A549 (cell line): ENCODE data around the gene ELP2. TPM values are rescaled to one million over a fixed set of nuclear protein-coding genes. Genes with fewer than 3 reads are reported as not detected.

ENCODE experiments used
- ATAC-seq, 2 experiments: fragments of 200-7000 bp in 1 of 2; fragments of >200 bp in 1 of 2; cut with Nextera tagmentation in 1 of 2; cut with Tn5 transposase in 1 of 2; 3 replicates each; pipeline versions ENCODE4 v1.8.0 to v1.9.1; 2018 to 2020; ENCODE audit warnings: mild to moderate bottlenecking in 1 of 2, moderate library complexity in 1 of 2
- CTCF ChIA-PET: fragments of 300-600 bp; sonication (Branson Sonifier 250); formaldehyde crosslinking; extraction: SDS; loops from one replicate; lab custom pipeline; 2021; ENCODE audit warnings: antibody characterized with exemption, inconsistent platforms; lab: Yijun Ruan, JAX
- POLR2A ChIA-PET: fragments of 350-600 bp; formaldehyde crosslinking; extraction: SDS; loops from one replicate; lab custom pipeline; 2021; ENCODE audit warnings: antibody characterized with exemption, inconsistent platforms; lab: Yijun Ruan, JAX
- DNase-seq, 2 experiments: peaks; one replicate each; pipeline versions ENCODE4 v3.0.0 to v3.0.0-alpha.2; 2011 to 2016; ENCODE audit warnings: low read depth in 1 of 2, low spot score in 1 of 2
- FAIRE-seq: peaks from 2 replicates; lab custom pipeline; 2011; peaks lifted over from hg19 to GRCh38; lab: Jason Lieb, UNC
- H3K27ac ChIP-seq, 2 experiments: fragments of >200 bp; sonication (Bioruptor Twin); formaldehyde crosslinking; 3 replicates each; pipeline ENCODE4 v1.5.1; 2016 to 2017
- H3K4me1 ChIP-seq: fragments of >200 bp; sonication (Bioruptor Twin); formaldehyde crosslinking; 3 replicates; pipeline ENCODE4 v1.6.1; 2016
- H3K4me2 ChIP-seq: fragments of >200 bp; sonication (Bioruptor Twin); formaldehyde crosslinking; 3 replicates; pipeline ENCODE4 v1.6.1; 2016
- H3K4me3 ChIP-seq: fragments of >200 bp; sonication (Bioruptor Twin); formaldehyde crosslinking; 3 replicates; pipeline ENCODE4 v1.5.1; 2016
- H3K9me3 ChIP-seq: fragments of >200 bp; sonication (Bioruptor Twin); formaldehyde crosslinking; 3 replicates; pipeline ENCODE4 v1.6.1; 2016
- BHLHE40 ChIP-seq: IDR thresholded peaks from 2 replicates; pipeline ENCODE4 v1.6.1; 2012; ENCODE audit warnings: low read depth, low read length, inconsistent platforms
- CBX2 ChIP-seq: fragments of 200-600 bp; sonication (generic); IDR thresholded peaks from 2 replicates; pipeline ENCODE4 v1.6.1; 2016; ENCODE audit warnings: low read depth, mild to moderate bottlenecking, borderline replicate concordance
- EHMT2 ChIP-seq: fragments of 200-600 bp; sonication (generic); IDR thresholded peaks from 2 replicates; pipeline ENCODE4 v1.6.1; 2016; ENCODE audit warnings: antibody characterized with exemption, low read depth, mild to moderate bottlenecking, moderate library complexity
- ELK1 ChIP-seq: fragments of 150-350 bp; IDR thresholded peaks from 2 replicates; pipeline ENCODE4 v1.6.1; 2014; ENCODE audit warnings: low read depth, mild to moderate bottlenecking, low read length
- EP300 ChIP-seq, 2 experiments: fragments of >200 bp; sonication (Bioruptor Twin); formaldehyde crosslinking; IDR thresholded peaks; 2 replicates in 1 of 2; 3 replicates in 1 of 2; pipeline ENCODE4 v1.6.1; 2016 to 2017
- ESRRA ChIP-seq: fragments of 150-350 bp; IDR thresholded peaks from 2 replicates; pipeline ENCODE4 v1.6.1; 2014; ENCODE audit warnings: mild to moderate bottlenecking, low read length, borderline replicate concordance
- FOSL2 ChIP-seq, 2 experiments: fragments of 450-650 bp in 1 of 2; fragments of >200 bp in 1 of 2; sonication (Bioruptor Twin) in 1 of 2; formaldehyde crosslinking; IDR thresholded peaks; 2 replicates each; pipeline versions ENCODE4 v1.5.0 to v1.6.1; 2016 to 2020; ENCODE audit warnings: mild to moderate bottlenecking in 1 of 2, moderate library complexity in 1 of 2
- GATA3 ChIP-seq: IDR thresholded peaks from 2 replicates; pipeline ENCODE4 v1.6.1; 2012; ENCODE audit warnings: borderline replicate concordance
- HDAC2 ChIP-seq: fragments of 200-600 bp; sonication (generic); IDR thresholded peaks from 2 replicates; pipeline ENCODE4 v1.6.1; 2016
- HMGXB4 ChIP-seq: fragments of 250-450 bp; sonication (Bioruptor Pico); IDR thresholded peaks from 2 replicates; pipeline ENCODE4 v1.5.0; 2021; ENCODE audit warnings: mild to moderate bottlenecking, moderate library complexity, borderline replicate concordance
- HOXB13 ChIP-seq: fragments of 250-450 bp; sonication (Bioruptor Pico); IDR thresholded peaks from 2 replicates; pipeline ENCODE4 v1.5.0; 2020; ENCODE audit warnings: low read depth, mild to moderate bottlenecking, moderate library complexity
- HOXB5 ChIP-seq: fragments of 250-450 bp; sonication (Bioruptor Pico); IDR thresholded peaks from 2 replicates; pipeline ENCODE4 v1.5.0; 2020; ENCODE audit warnings: mild to moderate bottlenecking, moderate library complexity
- JUNB ChIP-seq: fragments of >200 bp; sonication (Bioruptor Twin); formaldehyde crosslinking; IDR thresholded peaks from 2 replicates; pipeline ENCODE4 v1.6.1; 2016
- MYC ChIP-seq: IDR thresholded peaks from 2 replicates; pipeline ENCODE4 v1.6.1; 2012; ENCODE audit warnings: mild to moderate bottlenecking, inconsistent platforms, low read length, improper control_type of control experiment, borderline replicate concordance
- NFE2L2 ChIP-seq: fragments of 150-350 bp; conservative IDR thresholded peaks from 2 replicates; pipeline ENCODE4 v1.6.1; 2014; ENCODE audit warnings: low read length
- NR3C1 ChIP-seq: fragments of >200 bp; sonication (Bioruptor Twin); formaldehyde crosslinking; IDR thresholded peaks from 3 replicates; pipeline ENCODE4 v1.6.1; 2017
- TP53 ChIP-seq: fragments of 250-450 bp; sonication (Bioruptor Pico); IDR thresholded peaks from 2 replicates; pipeline ENCODE4 v1.5.0; 2021; ENCODE audit warnings: mild to moderate bottlenecking, moderate library complexity
- ZC3H11A ChIP-seq: fragments of 450-650 bp; IDR thresholded peaks from 2 replicates; pipeline ENCODE4 v1.6.1; 2014; ENCODE audit warnings: antibody characterized with exemption, mild to moderate bottlenecking
- ZFP36 ChIP-seq: fragments of 450-650 bp; IDR thresholded peaks from 2 replicates; pipeline ENCODE4 v1.6.1; 2014; ENCODE audit warnings: borderline replicate concordance; ENCODE audit not compliant: partially characterized antibody
- ZSCAN20 ChIP-seq: fragments of 250-450 bp; sonication (Bioruptor Pico); IDR thresholded peaks from 2 replicates; pipeline ENCODE4 v1.8.0; 2022; ENCODE audit warnings: mild to moderate bottlenecking, moderate library complexity
- whole genome bisulfite sequencing: methylation state at CpG from one replicate; pipeline ENCODE4 v1.1.6; 2017; ENCODE audit errors: missing lambda C conversion rate; 5-methylcytosine and 5-hydroxymethylcytosine counted together
- polyA plus RNA-seq, 4 experiments: library from polyadenylated mRNA; depleted of rRNA in 3 of 4; stranded (reverse); fragments of >200 nt; fragmentation: RNase III in 1 of 4; extraction: RNeasy Plus Mini Kit Qiagen cat#74134 plus additional on column Dnase treatment in 1 of 4; gene quantifications; 2 replicates in 3 of 4; 3 replicates in 1 of 4; pipeline ENCODE4 v1.2.3, GENCODE V29; 2011 to 2017

Gene ELP2
- polyA plus RNA-seq, 2 of the 4 experiments (the other 2 are of a cell fraction), result 28.8 to 73.4 TPM

- Histone ChIP-seq H3K4me1 (no peaks in the 10 kb centered on the region), H3K4me2 (no peak overlapping the region), H3K4me3 (no peak overlapping the region), H3K27ac (no peak overlapping the region), H3K9me3 (no peaks in the 10 kb centered on the region)
- ChIA-PET POLR2A (no interaction called here), CTCF (interaction anchor here (0.9 kb wide), 1 partner anchor 17 kb away, joined by 7 read pairs; no protein-coding TSS in a partner anchor)
- FAIRE-seq (no peak), ATAC-seq (no peak), DNase-seq (no peak)
- no peak for TF ChIP-seq ZC3H11A
- no peak for TF ChIP-seq HOXB13
- no peak for TF ChIP-seq HOXB5 (CRISPR knock-in tag)
- TF ChIP-seq EP300 (IDR thresholded peaks at IDR 0.05), result no peak
- no peak for TF ChIP-seq GATA3
Measured at GRCh38 chr18:36200354-36200771, 70.7 kb downstream of the ELP2 start.

DNA sequence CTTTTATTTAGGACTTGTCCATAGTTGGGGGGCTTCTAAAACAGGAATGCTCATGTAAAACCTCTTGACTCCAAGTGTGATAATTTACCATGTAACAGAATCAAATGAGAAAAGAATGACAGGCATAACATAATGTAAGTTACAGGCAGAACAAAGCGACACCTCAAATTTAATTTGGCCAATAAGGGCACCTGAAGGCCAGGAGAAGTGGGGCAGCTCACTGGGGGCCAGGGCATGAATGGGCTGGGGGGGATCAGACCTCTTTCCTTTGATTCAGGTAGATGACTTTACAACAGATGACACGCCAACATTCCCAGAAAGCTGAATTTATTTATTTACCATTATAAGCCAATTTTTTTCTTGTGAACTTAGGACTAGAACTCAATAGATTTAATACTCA lies 72.1 kb downstream of the ELP2 start:
- Histone ChIP-seq H3K9me3 (no peaks in the 10 kb centered on the region), H3K4me3 (no peak overlapping the region), H3K27ac (no peak overlapping the region), H3K4me2 (no peak overlapping the region), H3K4me1 (no peaks in the 10 kb centered on the region)
- WGBS, result 92% methylated on average over 2 of the region's 2 CpGs
- CTCF ChIA-PET, result interaction anchor here (0.6 kb wide), 1 partner anchor 201 kb away, joined by 3 read pairs; no protein-coding TSS in a partner anchor
- ATAC-seq (no peak), FAIRE-seq (no peak)
- TF ChIP-seq HMGXB4 (CRISPR knock-in tag) (no peak), ZC3H11A (no peak), FOSL2 (IDR thresholded peaks at IDR 0.05) (no peak), FOSL2 (CRISPR knock-in tag; IDR thresholded peaks at IDR 0.05) (no peak), MYC (no peak), GATA3 (no peak)
- TF ChIP-seq, all 56 proteins: peak for 0
- POLR2A ChIA-PET, result no interaction called here
- no peak for DNase-seq

DNA sequence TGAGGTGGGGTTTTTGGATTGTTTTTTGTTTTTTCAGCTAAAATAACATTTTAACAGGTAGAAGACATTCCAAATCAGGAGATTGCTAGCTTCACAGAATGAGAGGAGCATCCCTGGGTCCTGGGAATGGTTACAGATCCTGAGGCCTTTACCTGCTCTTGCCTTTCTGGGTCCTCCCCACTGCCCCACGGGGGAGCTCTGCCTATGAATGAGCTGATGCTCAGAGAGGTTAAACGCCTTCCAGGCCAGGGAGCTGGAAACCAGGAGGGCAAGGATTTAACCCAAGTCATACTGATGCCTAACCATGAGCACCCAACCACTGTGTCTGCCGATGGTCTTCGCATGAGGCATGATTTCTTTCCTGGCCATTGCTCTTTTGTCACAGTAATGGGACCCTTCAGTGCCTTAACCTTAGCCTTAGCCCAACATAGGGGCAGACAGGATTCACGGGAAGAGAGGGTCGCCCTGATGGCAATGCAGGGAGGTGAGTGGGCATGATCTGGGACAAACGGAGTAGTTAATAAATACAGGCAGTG lies 73.7 kb downstream of the ELP2 start:
- H3K9me3 ChIP-seq, result no peaks in the 10 kb centered on the region
- no peak overlapping the region for H3K27ac ChIP-seq
- H3K4me2 ChIP-seq, result no peak overlapping the region
- POLR2A ChIA-PET, result no interaction called here
- no peak for FAIRE-seq
- CTCF ChIA-PET, result interaction anchor here (0.9 kb wide), 1 partner anchor 81 kb away, joined by 3 read pairs; no protein-coding TSS in a partner anchor
- no peaks in the 10 kb centered on the region for H3K4me1 ChIP-seq
- no peak for DNase-seq
- 88% methylated on average over 4 of the region's 7 CpGs for WGBS
- H3K4me3 ChIP-seq, result no peak overlapping the region
- TF ChIP-seq BHLHE40, result no peak
- TF ChIP-seq NR3C1, result no peak
- no peak for TF ChIP-seq HOXB13
- no peak for TF ChIP-seq JUNB
- no peak for TF ChIP-seq ZFP36
- no peak for TF ChIP-seq HOXB5 (CRISPR knock-in tag)
- no peak for TF ChIP-seq ELK1
- no peak for TF ChIP-seq ZSCAN20 (CRISPR knock-in tag)
- no peak for TF ChIP-seq CBX2
- TF ChIP-seq EP300 (IDR thresholded peaks at IDR 0.05), result no peak
- TF ChIP-seq NFE2L2, result no peak
- TF ChIP-seq EHMT2, result no peak
- ATAC-seq, result no peak; a peak in 1 of 6 replicates

- WGBS, result 76% methylated on average over 4 of the region's 4 CpGs
- Histone ChIP-seq H3K4me3 (no peak overlapping the region), H3K27ac (no peak overlapping the region), H3K4me1 (no peaks in the 10 kb centered on the region), H3K4me2 (no peak overlapping the region), H3K9me3 (no peaks in the 10 kb centered on the region)
- no peak for ATAC-seq
- DNase-seq, result no peak
- POLR2A ChIA-PET, result no interaction called here
- TF ChIP-seq EHMT2 (no peak), ZSCAN20 (CRISPR knock-in tag) (no peak), ESRRA (no peak), HDAC2 (no peak), TP53 (no peak)
- FAIRE-seq, result no peak
- CTCF ChIA-PET, result no interaction called here
Measured at GRCh38 chr18:36205166-36205565, 75.5 kb downstream of the ELP2 start.
